OCI-LY3 (cell line): ENCODE measurements around the gene RAB24.

ENCODE experiments used
- H2AFZ ChIP-seq: fragments of 200-600, 300-600 bp; shearing (Covaris generic); 2 replicates; pipeline ENCODE4 v1.6.0; 2014; ENCODE audit warnings: antibody characterized with exemption, low read depth, low read length
- H3K27ac ChIP-seq: fragments of 200-600, 300-600 bp; sonication (generic); 2 replicates; pipeline ENCODE4 v1.5.1; 2014; ENCODE audit warnings: mild to moderate bottlenecking, low read length, moderate library complexity, mixed read lengths
- H3K27me3 ChIP-seq: fragments of 200-600, 300-600 bp; sonication (generic); 2 replicates; pipeline ENCODE4 v1.6.1; 2014; ENCODE audit warnings: low read depth, low read length, mixed read lengths
- H3K36me3 ChIP-seq: fragments of 200-600, 300-600 bp; sonication (generic); replicated peaks from 2 replicates; pipeline ENCODE3; 2014; ENCODE audit warnings: low read depth, low read length, mixed read lengths
- H3K4me1 ChIP-seq: fragments of 300-600, 200-600 bp; sonication (generic); 2 replicates; pipeline ENCODE4 v1.6.1; 2014; ENCODE audit warnings: low read length, mixed read lengths
- H3K4me2 ChIP-seq: fragments of 200-600, 300-600 bp; sonication (generic); 2 replicates; pipeline ENCODE4 v1.6.1; 2014; ENCODE audit warnings: low read length, mixed read lengths
- H3K4me3 ChIP-seq: fragments of 300-600, 200-600 bp; sonication (generic); 2 replicates; pipeline ENCODE4 v1.5.1; 2014; ENCODE audit warnings: antibody characterized with exemption, mild to moderate bottlenecking, low read length, moderate library complexity
- H3K79me2 ChIP-seq: fragments of 300-600, 200-600 bp; shearing (Covaris generic); 2 replicates; pipeline ENCODE4 v1.6.1; 2014; ENCODE audit warnings: mild to moderate bottlenecking, low read length, mixed read lengths
- H3K9ac ChIP-seq: fragments of 300-600, 200-600 bp; shearing (Covaris generic); 2 replicates; pipeline ENCODE4 v1.6.0; 2014; ENCODE audit warnings: mild to moderate bottlenecking, low read length, moderate library complexity
- H3K9me3 ChIP-seq: fragments of 200-600, 300-600 bp; shearing (Covaris generic); 2 replicates; pipeline ENCODE4 v1.6.1; 2014; ENCODE audit warnings: low read length, mixed read lengths; ENCODE audit not compliant: insufficient read depth
- H4K20me1 ChIP-seq: fragments of 200-600, 300-600 bp; sonication (generic); 2 replicates; pipeline ENCODE4 v1.6.1; 2016; ENCODE audit warnings: low read length, mixed read lengths; ENCODE audit not compliant: insufficient read depth
- CTCF ChIP-seq: fragments of 200-600, 300-600 bp; sonication (generic); IDR thresholded peaks from 2 replicates; pipeline ENCODE4 v1.5.1; 2014; ENCODE audit warnings: antibody characterized with exemption, low read length, low read depth
- EZH2phosphoT487 ChIP-seq: fragments of 200-600 bp; shearing (Covaris generic); IDR thresholded peaks from 2 replicates; pipeline ENCODE4 v1.6.1; 2018; ENCODE audit warnings: antibody characterized with exemption, mixed run types, low read depth

The RAB24 gene

GRCh38 chr5:177336112-177336511, 32.6 kb upstream of the RAB24 start:
- H3K4me2 ChIP-seq: no peak overlapping the region
- no peaks in the 10 kb centered on the region for H3K4me1 ChIP-seq
- no peaks in the 10 kb centered on the region for H3K9me3 ChIP-seq
- TF ChIP-seq EZH2phosphoT487: no peak
- TF ChIP-seq CTCF: peak; percentile 34; the same call in 1 of the 2 replicates
- peaks cover 56% of the 10 kb centered on the region for H3K36me3 ChIP-seq
- no peaks in the 10 kb centered on the region for H3K27me3 ChIP-seq
- peaks cover 8% of the 10 kb centered on the region; the same call in 1 of the 2 replicates for H3K79me2 ChIP-seq
- 0 out of 2 replicates have a peak, but pooled peaks cover 3% of the 10 kb centered on the region for H4K20me1 ChIP-seq
- no peak overlapping the region for H3K4me3 ChIP-seq
- no peak overlapping the region for H3K9ac ChIP-seq
- H3K27ac ChIP-seq: no peak overlapping the region
- no peak overlapping the region for H2AFZ ChIP-seq

- Histone ChIP-seq H3K4me2 (no peak overlapping the region), H3K9ac (no peak overlapping the region), H3K79me2 (peaks cover 8% of the 10 kb centered on the region; the same call in 1 of the 2 replicates), H3K4me1 (no peaks in the 10 kb centered on the region), H2AFZ (no peak overlapping the region), H3K4me3 (no peak overlapping the region), H4K20me1 (0 out of 2 replicates have a peak, but pooled peaks cover 3% of the 10 kb centered on the region), H3K36me3 (peaks cover 56% of the 10 kb centered on the region), H3K27me3 (no peaks in the 10 kb centered on the region), H3K27ac (no peak overlapping the region), H3K9me3 (no peaks in the 10 kb centered on the region)
- TF ChIP-seq EZH2phosphoT487: no peak
- no peak for TF ChIP-seq CTCF
Measured at GRCh38 chr5:177335701-177336065, 32.2 kb upstream of the RAB24 start.

- Histone ChIP-seq H2AFZ (no peak overlapping the region), H3K27ac (no peak overlapping the region), H3K9ac (no peak overlapping the region), H3K4me3 (no peak overlapping the region), H3K27me3 (no peaks in the 10 kb centered on the region), H3K36me3 (peaks cover 56% of the 10 kb centered on the region), H4K20me1 (0 out of 2 replicates have a peak, but pooled peaks cover 3% of the 10 kb centered on the region), H3K9me3 (no peaks in the 10 kb centered on the region), H3K4me2 (no peak overlapping the region), H3K4me1 (no peaks in the 10 kb centered on the region), H3K79me2 (peaks cover 8% of the 10 kb centered on the region; the same call in 1 of the 2 replicates)
- TF ChIP-seq EZH2phosphoT487 (no peak), CTCF (no peak)
Measured at GRCh38 chr5:177334781-177335700, 31.5 kb upstream of the RAB24 start.

GRCh38 chr5:177334155-177334551, 30.6 kb upstream of the RAB24 start:
- Histone ChIP-seq H3K4me3 (no peak overlapping the region), H3K4me2 (no peak overlapping the region), H3K9me3 (no peaks in the 10 kb centered on the region), H3K79me2 (peaks cover 4% of the 10 kb centered on the region; the same call in 1 of the 2 replicates), H3K9ac (no peak overlapping the region), H3K27ac (no peak overlapping the region), H3K27me3 (no peaks in the 10 kb centered on the region), H4K20me1 (0 out of 2 replicates have a peak, but pooled peaks cover 3% of the 10 kb centered on the region), H3K4me1 (no peaks in the 10 kb centered on the region), H2AFZ (no peak overlapping the region), H3K36me3 (peaks cover 49% of the 10 kb centered on the region)
- no peak for TF ChIP-seq EZH2phosphoT487
- TF ChIP-seq CTCF: no peak
